AG04450 (cell line): ENCODE data around the gene CNTN5. TPM values are rescaled to one million over a fixed set of nuclear protein-coding genes. Genes with fewer than 3 reads are reported as not detected.
"Not testable (repeated sequence)": the region's sequence is repeated elsewhere in the genome, so short reads cannot be mapped to it uniquely, and the experiment has no call there.

Experiments
- CTCF ChIA-PET: fragments of 300-600, 350-600 bp; formaldehyde crosslinking; extraction: SDS; loops from one replicate; lab custom pipeline; 2022; ENCODE audit warnings: antibody characterized with exemption, inconsistent platforms; lab: Charles Lee
- POLR2A ChIA-PET: fragments of 350-600 bp; formaldehyde crosslinking; extraction: SDS; loops from one replicate; lab custom pipeline; 2021; ENCODE audit warnings: antibody characterized with exemption, inconsistent platforms; lab: Yijun Ruan, JAX
- DNase-seq: peaks from one replicate; pipeline ENCODE4 v3.0.0-alpha.2; 2011; ENCODE audit warnings: low read depth, low spot score
- H3K27ac ChIP-seq: one replicate; pipeline ENCODE4 v1.5.1; 2012; ENCODE audit warnings: low read depth, low read length, control low read depth
- H3K27me3 ChIP-seq: one replicate; pipeline ENCODE4 v1.6.0; 2012; ENCODE audit warnings: low read length; ENCODE audit not compliant: control insufficient read depth, insufficient read depth
- H3K4me3 ChIP-seq: 2 replicates; pipeline ENCODE4 v1.5.1; 2011; ENCODE audit warnings: mild to moderate bottlenecking, low read depth, low read length, control low read depth
- H3K9me3 ChIP-seq: 2 replicates; pipeline ENCODE4 v1.5.1; 2012; ENCODE audit warnings: low read length; ENCODE audit not compliant: control insufficient read depth, insufficient read depth
- polyA plus RNA-seq: library from polyadenylated mRNA; depleted of rRNA; stranded (reverse); fragments of >200 nt; gene quantifications from 2 replicates; pipeline ENCODE4 v1.2.3, GENCODE V29; 2011
- TF ChIP-seq, protein P1 (sequence below): IDR thresholded peaks from 2 replicates; pipeline ENCODE4 v1.5.1; 2011; ENCODE audit warnings: low read depth, low read length, control low read depth, inconsistent platforms

CNTN5 gene
- polyA plus RNA-seq, 1 experiment, result not detected

GRCh38 chr11:99822846-99823565 lies 802.3 kb downstream of the CNTN5 start:
- DNase-seq, result no peak
- ChIA-PET CTCF (no interaction called here), POLR2A (no interaction called here)
- Histone ChIP-seq H3K9me3 (peaks cover 4% of the 10 kb centered on the region; the same call in 1 of the 2 replicates), H3K27me3 (no peaks in the 10 kb centered on the region), H3K27ac (no peak overlapping the region), H3K4me3 (no peak overlapping the region)
- TF ChIP-seq, protein P1, sequence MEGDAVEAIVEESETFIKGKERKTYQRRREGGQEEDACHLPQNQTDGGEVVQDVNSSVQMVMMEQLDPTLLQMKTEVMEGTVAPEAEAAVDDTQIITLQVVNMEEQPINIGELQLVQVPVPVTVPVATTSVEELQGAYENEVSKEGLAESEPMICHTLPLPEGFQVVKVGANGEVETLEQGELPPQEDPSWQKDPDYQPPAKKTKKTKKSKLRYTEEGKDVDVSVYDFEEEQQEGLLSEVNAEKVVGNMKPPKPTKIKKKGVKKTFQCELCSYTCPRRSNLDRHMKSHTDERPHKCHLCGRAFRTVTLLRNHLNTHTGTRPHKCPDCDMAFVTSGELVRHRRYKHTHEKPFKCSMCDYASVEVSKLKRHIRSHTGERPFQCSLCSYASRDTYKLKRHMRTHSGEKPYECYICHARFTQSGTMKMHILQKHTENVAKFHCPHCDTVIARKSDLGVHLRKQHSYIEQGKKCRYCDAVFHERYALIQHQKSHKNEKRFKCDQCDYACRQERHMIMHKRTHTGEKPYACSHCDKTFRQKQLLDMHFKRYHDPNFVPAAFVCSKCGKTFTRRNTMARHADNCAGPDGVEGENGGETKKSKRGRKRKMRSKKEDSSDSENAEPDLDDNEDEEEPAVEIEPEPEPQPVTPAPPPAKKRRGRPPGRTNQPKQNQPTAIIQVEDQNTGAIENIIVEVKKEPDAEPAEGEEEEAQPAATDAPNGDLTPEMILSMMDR, result no peak

- H3K4me3 ChIP-seq, POLR2A ChIA-PET, H3K9me3 ChIP-seq, DNase-seq, CTCF ChIA-PET, H3K27me3 ChIP-seq, H3K27ac ChIP-seq: not testable (repeated sequence)
Measured at GRCh38 chr11:99836739-99837138, 816.0 kb downstream of the CNTN5 start.

DNA sequence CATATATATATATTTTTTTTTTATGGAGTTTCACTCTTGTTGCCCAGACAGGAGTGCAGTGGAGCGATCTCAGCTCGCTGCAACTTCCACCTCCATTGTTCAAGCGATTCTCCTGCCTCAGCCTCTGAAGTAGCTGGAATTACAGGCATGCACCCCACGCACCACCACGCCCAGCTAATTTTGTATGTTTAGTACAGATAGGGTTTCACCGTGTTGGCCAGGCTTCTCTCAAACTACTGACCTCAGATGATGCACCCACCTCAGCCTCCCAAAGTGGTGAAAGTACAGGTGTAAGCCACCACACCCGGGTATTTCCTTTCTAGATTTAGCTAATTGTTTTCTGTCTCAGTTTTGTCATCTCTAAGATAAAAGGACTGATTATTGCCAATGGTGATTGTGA lies 821.1 kb downstream of the CNTN5 start:
- H3K27me3 ChIP-seq, result no peaks in the 10 kb centered on the region
- H3K9me3 ChIP-seq, result peaks cover 3% of the 10 kb centered on the region; the same call in 1 of the 2 replicates
- DNase-seq, result no peak
- H3K4me3 ChIP-seq, result no peak overlapping the region
- no peak overlapping the region for H3K27ac ChIP-seq
- TF ChIP-seq, protein P1, result no peak
- CTCF ChIA-PET, result no interaction called here
- POLR2A ChIA-PET, result no interaction called here

DNA sequence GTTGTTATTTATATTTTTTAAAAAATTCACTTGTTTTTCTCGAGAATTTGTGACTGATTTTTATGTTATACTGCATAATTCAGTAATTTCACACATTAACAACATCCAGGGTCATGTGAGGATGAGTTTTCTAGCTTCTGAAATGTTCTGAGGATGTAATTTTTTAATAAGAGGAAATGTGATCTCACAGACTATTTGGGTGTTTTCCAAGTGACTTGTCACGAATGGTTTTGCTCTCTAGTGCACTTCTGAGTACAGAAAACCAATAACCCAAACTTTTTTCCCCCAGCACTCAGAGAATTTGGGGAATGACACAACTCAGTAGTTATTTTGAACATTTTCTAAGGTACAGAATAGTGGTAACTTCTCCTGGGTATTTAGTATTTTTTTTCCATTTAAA lies 845.2 kb downstream of the CNTN5 start:
- DNase-seq, result no peak
- Histone ChIP-seq H3K27ac (no peak overlapping the region), H3K4me3 (no peak overlapping the region), H3K9me3 (peaks cover 5% of the 10 kb centered on the region; the same call in 1 of the 2 replicates), H3K27me3 (no peaks in the 10 kb centered on the region)
- TF ChIP-seq, protein P1, result no peak
- ChIA-PET POLR2A (no interaction called here), CTCF (no interaction called here)

GRCh38 chr11:99881610-99882009 lies 860.9 kb downstream of the CNTN5 start:
- CTCF ChIA-PET, result no interaction called here
- POLR2A ChIA-PET, result no interaction called here
- H3K9me3 ChIP-seq, result peaks cover 14% of the 10 kb centered on the region
- no peaks in the 10 kb centered on the region for H3K27me3 ChIP-seq
- no peak overlapping the region for H3K4me3 ChIP-seq
- TF ChIP-seq, protein P1, result no peak
- DNase-seq, result no peak
- no peak overlapping the region for H3K27ac ChIP-seq
